Astrocyte (in vitro differentiated cells and primary cell): ENCODE data around the gene ZAP70.

Experiments used
- EZH2 ChIP-seq: IDR thresholded peaks from 2 replicates; pipeline ENCODE4 v1.6.1; 2012; ENCODE audit warnings: mild to moderate bottlenecking, low read length, inconsistent platforms; ENCODE audit not compliant: insufficient read depth
- TF ChIP-seq, protein P1 (sequence below): IDR thresholded peaks from 2 replicates; pipeline ENCODE4 v1.5.1; 2011; ENCODE audit warnings: low read depth, mild to moderate bottlenecking, inconsistent platforms, low read length, moderate library complexity; ENCODE audit not compliant: insufficient read depth

DNA sequence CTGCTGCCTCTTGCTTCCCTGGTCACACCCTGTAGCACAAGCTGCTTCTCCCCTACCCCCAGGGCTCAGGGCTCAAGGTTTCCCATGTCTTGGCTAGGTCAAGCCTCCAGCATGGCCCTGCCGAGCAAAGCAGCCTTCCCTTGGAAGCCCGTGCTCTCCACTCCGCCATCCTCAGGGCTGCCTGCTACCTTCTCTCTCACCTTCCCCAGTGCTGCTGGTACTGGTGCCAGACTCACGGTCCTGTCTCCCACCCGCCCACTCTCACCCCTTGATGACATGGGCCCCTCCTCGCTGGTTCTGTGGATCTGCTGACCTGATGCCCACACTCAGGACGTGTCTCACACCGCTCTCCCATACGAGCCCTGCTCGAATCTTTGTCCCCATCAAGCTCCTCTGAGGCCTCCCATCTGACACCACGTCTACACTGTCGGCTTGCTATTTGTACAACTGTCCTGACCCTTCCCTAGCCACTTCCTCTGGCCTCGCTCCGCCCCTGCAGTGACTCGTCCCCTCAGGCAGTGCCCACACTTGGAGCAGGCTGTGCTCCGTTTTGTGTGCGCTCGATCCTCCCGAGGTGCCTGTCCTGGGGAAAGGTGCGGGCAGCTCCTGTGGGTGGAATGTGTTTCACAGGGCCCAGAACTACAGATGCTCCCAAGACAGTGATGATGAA lies 49.9 kb downstream of the ZAP70 start:
- TF ChIP-seq, protein P1, sequence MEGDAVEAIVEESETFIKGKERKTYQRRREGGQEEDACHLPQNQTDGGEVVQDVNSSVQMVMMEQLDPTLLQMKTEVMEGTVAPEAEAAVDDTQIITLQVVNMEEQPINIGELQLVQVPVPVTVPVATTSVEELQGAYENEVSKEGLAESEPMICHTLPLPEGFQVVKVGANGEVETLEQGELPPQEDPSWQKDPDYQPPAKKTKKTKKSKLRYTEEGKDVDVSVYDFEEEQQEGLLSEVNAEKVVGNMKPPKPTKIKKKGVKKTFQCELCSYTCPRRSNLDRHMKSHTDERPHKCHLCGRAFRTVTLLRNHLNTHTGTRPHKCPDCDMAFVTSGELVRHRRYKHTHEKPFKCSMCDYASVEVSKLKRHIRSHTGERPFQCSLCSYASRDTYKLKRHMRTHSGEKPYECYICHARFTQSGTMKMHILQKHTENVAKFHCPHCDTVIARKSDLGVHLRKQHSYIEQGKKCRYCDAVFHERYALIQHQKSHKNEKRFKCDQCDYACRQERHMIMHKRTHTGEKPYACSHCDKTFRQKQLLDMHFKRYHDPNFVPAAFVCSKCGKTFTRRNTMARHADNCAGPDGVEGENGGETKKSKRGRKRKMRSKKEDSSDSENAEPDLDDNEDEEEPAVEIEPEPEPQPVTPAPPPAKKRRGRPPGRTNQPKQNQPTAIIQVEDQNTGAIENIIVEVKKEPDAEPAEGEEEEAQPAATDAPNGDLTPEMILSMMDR = no peak
- no peak for TF ChIP-seq EZH2
